Suppressor macrophage treated with lipopolysaccharide for 1 hour (primary cell): ENCODE measurements around the gene RPTOR.
"Not testable (repeated sequence)": the region's sequence is repeated elsewhere in the genome, so short reads cannot be mapped to it uniquely, and the experiment has no call there.

Source experiments
- DNase-seq, 3 donors: peaks; one replicate each; pipeline ENCODE4 v3.0.0-alpha.2; 2020 to 2022

RPTOR gene

DNA sequence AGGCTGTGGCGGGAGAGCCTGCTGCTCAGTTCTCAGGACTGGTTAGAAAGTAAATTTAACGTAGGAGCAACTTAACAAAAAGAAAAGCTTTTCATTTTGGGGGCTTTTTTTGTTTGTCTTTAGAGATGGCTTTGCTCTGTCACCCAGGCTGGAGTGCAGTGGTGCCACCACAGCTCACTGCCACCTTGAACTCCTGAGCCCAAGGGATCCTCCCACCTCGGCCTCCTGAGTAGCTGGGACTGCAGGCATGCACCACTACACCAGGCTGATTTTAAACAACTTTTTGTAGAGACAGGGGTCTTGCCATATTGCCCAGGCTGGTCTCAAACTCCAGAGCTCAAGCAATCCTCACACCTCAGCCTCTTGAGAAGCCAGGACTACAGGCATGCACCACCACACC is 205.0 kb downstream of the RPTOR start:
- DNase-seq = no peak

DNA sequence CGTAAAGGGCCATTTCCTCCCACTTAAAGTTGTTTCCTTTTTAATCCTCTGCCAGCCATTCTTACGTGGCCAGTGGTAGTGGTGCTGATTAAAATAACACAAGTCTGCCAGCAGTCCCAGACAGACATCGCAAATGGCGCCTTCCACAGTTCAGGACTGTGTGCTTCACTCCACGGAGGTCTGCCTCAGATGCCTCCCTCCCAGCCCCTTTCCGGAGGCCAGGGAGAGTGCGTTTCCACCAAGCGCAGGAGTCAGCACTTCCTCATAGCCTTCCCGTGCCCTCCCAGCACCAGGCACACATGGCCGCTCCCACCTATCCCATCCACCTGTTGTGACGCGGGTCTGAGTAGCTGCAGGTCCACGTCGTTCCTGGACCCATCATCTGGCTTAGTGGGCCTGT is 205.6 kb downstream of the RPTOR start:
- DNase-seq = peak in 1 of 3 donors; percentile 25

GRCh38 chr17:80751070-80751945 is 206.7 kb downstream of the RPTOR start:
- DNase-seq = no peak

DNA sequence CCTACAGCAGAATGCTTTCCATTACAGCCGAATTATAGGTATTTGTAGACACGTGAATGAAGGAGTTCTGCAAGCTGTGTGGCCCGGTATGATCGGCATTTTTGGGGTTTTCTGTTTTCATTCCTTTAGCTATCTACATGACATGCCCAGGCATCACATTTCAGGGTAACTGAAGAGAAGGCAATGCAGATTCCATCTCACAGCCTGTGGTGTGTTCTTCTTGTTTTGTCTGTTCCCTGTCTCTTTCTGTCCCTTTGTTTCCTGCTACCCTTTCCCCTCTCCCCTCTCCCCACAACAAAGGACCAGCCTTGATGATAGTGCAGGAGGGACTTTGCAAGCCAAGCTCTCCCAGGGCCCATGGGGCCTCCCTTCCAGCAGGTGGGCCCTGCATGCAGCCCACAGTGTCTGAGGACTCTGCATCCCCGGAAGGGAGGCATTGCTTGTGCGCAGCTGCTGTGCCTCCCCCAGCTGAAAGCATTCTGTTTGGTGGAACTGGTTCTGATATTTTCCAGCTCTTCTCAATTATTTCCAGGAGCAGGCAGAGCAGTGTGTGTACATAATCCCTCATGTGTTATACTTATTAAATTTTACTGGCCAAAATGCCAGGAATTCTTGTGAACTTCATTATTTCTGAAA is 207.4 kb downstream of the RPTOR start:
- no peak for DNase-seq

- DNase-seq = no peak
Measured at GRCh38 chr17:80753685-80754345, 209.2 kb downstream of the RPTOR start.

- DNase-seq = no peak
Measured at GRCh38 chr17:80754846-80755245, 210.2 kb downstream of the RPTOR start.

DNA sequence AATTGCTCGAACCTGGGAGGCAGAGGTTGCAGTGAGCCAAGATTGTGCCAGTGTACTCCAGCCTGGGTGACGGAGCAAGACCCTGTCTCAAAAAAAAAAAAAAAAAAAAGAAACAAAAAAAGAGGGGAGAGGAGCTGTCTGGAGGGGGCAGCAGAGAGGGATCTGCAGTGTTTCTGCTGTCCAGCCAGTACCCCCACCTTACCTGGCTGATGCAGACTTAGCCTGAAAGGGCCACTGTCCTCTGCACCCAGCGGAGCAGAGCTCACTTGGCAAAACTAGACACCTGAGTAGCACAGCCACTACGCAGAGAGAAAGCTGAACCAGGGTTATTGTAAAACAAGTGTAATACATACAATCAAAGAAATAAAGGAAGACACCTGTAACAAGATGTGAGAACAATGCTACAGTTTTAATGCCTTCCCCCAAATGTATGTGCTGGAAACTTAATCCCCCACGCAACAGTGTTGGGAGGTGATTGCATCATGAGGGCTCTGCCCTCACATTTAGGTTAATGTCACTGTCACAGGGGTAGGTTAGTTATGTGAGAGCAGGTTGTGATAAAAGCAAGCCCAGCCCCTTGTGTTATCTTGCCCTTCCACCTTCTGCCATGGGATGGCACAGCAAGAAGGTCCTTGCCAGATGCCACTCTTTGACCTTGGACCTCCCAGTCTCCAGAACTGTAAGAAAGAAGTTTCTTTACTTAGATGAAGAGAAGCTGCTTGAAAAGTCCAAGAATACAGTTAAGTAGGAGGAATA is 211.2 kb downstream of the RPTOR start:
- DNase-seq = no peak

GRCh38 chr17:80758481-80759376 is 214.1 kb downstream of the RPTOR start:
- DNase-seq = peak in 2 of 3 donors; percentile 37 to 52

GRCh38 chr17:80759377-80759673 is 214.7 kb downstream of the RPTOR start:
- DNase-seq = no peak

DNA sequence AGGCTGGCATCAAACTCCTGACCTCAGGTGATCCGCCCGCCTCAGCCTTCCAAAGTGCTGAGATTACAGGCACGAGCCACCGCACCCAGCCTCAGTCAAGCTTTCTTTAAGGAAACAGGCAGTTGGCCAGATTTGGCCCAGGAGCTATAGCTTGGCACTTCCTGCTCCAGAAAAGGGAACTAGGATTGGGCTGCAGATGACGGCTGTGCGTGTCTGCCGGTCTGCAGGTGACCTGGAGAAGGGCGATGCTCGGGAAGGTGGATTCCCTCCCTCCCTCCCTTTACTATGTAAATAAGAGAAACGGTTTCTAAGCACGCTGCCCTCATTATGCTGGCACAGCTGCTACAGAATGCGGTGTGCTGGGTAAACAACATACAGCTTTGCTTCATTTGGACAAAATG is 215.9 kb downstream of the RPTOR start:
- DNase-seq = peak; percentile 52 to 59 (median 53)

- no peak for DNase-seq
Measured at GRCh38 chr17:80761110-80761871, 216.7 kb downstream of the RPTOR start.

GRCh38 chr17:80762076-80762475 is 217.4 kb downstream of the RPTOR start:
- no peak for DNase-seq

DNA sequence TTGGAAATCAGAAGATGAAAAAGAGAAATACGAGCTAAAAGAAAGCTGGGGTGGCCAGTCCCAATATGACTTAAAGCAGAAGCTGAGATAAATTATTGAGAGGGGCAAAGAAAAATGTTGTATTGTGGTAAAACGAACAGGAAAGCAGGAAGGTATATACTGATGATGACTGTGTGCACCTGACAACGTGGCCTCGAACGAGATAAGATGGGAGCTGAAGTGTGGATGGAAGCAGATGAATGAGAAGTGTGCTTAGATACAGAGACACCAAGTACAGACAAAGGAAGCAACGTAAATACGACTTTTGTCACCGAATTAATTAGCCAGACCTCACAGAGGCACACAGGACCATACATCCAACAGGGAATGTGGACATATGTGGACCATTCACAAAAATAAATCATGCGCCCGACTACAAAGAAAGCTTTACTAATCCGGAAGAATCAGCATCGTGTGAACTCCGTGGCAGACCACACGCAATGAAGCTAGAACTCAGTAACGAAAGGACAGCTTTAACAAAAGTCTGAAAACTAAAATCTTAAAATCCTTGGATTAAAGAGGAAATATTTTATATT is 218.7 kb downstream of the RPTOR start:
- no peak for DNase-seq

GRCh38 chr17:80764627-80765145 is 220.0 kb downstream of the RPTOR start:
- DNase-seq = not testable (repeated sequence)

- DNase-seq = peak; percentile 36 to 60 (median 55)
Measured at GRCh38 chr17:80765241-80765961, 220.8 kb downstream of the RPTOR start.

DNA sequence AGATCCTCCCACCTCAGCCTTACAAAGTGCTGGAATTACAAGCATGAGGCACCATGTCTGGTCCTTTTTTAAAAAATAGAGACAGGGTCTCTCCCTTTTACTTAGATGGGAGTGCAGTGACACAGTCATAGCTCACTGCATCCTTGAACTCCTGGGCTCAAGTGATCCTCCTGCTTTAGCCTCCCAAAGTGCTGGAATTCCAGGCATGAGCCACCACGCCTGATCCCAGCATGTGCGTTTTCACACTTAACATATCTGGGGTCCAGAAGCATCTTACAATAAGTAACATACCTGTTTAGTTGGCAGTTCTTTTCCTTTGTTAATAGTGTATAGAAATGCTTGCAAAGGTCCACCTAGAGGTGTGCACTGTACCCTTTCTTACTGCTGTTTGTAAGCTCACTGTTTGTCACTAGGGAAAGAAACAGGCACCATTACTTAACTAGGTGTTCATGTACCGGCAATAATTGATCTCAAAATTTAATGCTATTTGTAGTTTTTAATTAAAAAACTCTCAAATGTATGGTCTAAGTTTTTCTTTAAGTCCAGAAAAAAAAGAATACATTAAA is 221.7 kb downstream of the RPTOR start:
- DNase-seq = no peak

DNA sequence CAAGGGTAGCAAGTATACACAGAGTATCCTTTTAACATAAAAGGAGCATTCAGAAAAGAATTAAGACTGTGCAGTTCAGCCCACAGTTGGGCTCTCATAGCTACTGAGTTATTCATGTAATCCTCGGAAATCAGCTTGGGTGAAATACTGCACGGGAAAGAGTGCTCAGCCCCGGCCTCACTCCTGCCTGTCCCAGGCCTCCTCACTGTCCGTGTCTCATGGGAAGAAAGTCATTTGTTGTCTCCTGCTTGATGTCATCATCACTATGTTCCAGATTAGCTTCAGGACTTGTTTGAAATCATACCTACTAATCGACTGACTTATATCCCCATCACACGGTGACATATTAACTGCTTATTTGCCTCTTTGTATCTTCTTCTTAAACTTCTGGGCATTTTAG is 223.8 kb downstream of the RPTOR start:
- DNase-seq = no peak

- no peak for DNase-seq
Measured at GRCh38 chr17:80768936-80769335, 224.3 kb downstream of the RPTOR start.

DNA sequence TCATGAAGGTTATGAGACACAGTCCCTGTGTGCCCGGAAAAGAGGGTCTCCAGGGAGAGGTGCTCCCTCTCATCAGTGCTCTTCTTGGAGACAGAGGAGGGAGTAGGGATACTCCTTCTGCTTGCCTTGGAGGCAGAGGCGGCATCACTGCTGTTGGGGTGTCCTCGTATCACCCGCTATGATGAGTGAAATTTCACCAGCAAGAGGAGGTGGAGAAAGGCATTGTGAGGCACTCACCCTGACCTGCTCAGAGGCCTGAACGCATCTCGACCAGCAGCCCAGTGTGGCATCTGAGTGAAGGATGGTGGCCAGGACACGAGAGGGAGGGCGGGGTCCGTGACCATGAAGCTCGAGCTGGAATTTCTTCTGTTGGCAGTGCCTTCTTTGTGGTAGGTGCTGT is 224.9 kb downstream of the RPTOR start:
- no peak for DNase-seq
